Esophagus squamous epithelium (tissue), 5 donors: Measurements from ENCODE around the gene ADGRE3. TPM values are rescaled to one million over a fixed set of nuclear protein-coding genes. Genes with fewer than 3 reads are reported as not detected.
"Not testable (repeated sequence)": the region's sequence is repeated elsewhere in the genome, so short reads cannot be mapped to it uniquely, and the experiment has no call there.

ENCODE experiments used
- DNase-seq: peaks from one replicate; lab custom pipeline; 2025; lab: John Stamatoyannopoulos, UW
- H3K27ac ChIP-seq, 4 donors: fragments of 200-600 bp; sonication (generic); one replicate each; pipeline ENCODE4 v1.5.1; 2016 to 2019; ENCODE audit warnings: mild to moderate bottlenecking in 1 of 4
- H3K27me3 ChIP-seq, 4 donors: fragments of 200-600 bp; sonication (generic); 1 replicate in 3 of 4; 2 replicates in 1 of 4; pipeline versions ENCODE4 v1.5.1 to v1.6.0; 2017 to 2021; ENCODE audit warnings: antibody characterized with exemption in 1 of 4
- H3K36me3 ChIP-seq, 3 donors: fragments of 200-600 bp; sonication (generic); one replicate each; pipeline ENCODE4 v1.5.1; 2016 to 2019
- H3K4me1 ChIP-seq, 3 donors: fragments of 200-600 bp; sonication (generic); one replicate each; pipeline ENCODE4 v1.5.1; 2017 to 2019
- H3K4me3 ChIP-seq, 4 donors: fragments of 200-600 bp; sonication (generic); 1 replicate in 3 of 4; 2 replicates in 1 of 4; pipeline ENCODE4 v1.5.1; 2016 to 2019; ENCODE audit warnings: mild to moderate bottlenecking in 2 of 4, moderate library complexity in 1 of 4
- H3K9me3 ChIP-seq, 3 donors: fragments of 200-600 bp; sonication (generic); one replicate each; pipeline ENCODE4 v1.5.1; 2016 to 2019
- CTCF ChIP-seq, 6 experiments: fragments of 450-650 bp in 4 of 6; fragments of 200-600 bp in 2 of 6; sonication (generic) in 2 of 6; IDR thresholded peaks; one replicate each; pipeline ENCODE4 v1.5.1; 2016 to 2019; ENCODE audit warnings: antibody characterized with exemption in 6 of 6, mild to moderate bottlenecking in 4 of 6, moderate library complexity in 4 of 6
- POLR2A ChIP-seq, 4 donors: fragments of 450-650 bp; IDR thresholded peaks; one replicate each; pipeline ENCODE4 v1.6.1; 2017; ENCODE audit warnings: antibody characterized with exemption in 4 of 4, mild to moderate bottlenecking in 4 of 4, moderate library complexity in 3 of 4
- WGBS, 2 donors: methylation state at CpG; one replicate each; pipeline ENCODE4 v1.1.5; 2018; 5-methylcytosine and 5-hydroxymethylcytosine counted together
- intact Hi-C: fragments of 100-400 bp; cut with DNase I; formaldehyde crosslinking; loops from one replicate; pipeline ENCODE4 v1.15.0; 2022
- total RNA-seq, 4 donors: library from RNA; depleted of rRNA; stranded (reverse); fragments of >200 nt; gene quantifications; one replicate each; pipeline ENCODE4 v1.1.0, GENCODE V29; 2016
- donor health status: DM: yes; HTN: yes; CAD: no.

ADGRE3 gene
- total RNA-seq, 4 donors from 2014 or later = 0.29 TPM; not detected in 3

GRCh38 chr19:14606627-14607026 lies 68.0 kb downstream of the ADGRE3 start:
- no peak overlapping the region for H3K4me3 ChIP-seq
- H3K36me3 ChIP-seq = no peaks in the 10 kb centered on the region
- 65 to 67% methylated on average over 9 of the region's 9 CpGs for WGBS, 2 donors
- H3K27ac ChIP-seq = no peak overlapping the region
- no peaks in the 10 kb centered on the region for H3K9me3 ChIP-seq
- DNase-seq = no peak
- TF ChIP-seq CTCF (IDR thresholded peaks at IDR 0.05) (no peak), POLR2A (IDR thresholded peaks at IDR 0.05) (no peak)
- no peaks in the 10 kb centered on the region for H3K4me1 ChIP-seq
- intact Hi-C loops = no loop called here
- H3K27me3 ChIP-seq = no peaks in the 10 kb centered on the region

- Histone ChIP-seq H3K9me3 (no peaks in the 10 kb centered on the region), H3K4me3 (no peak overlapping the region), H3K27ac (no peak overlapping the region), H3K4me1 (no peaks in the 10 kb centered on the region), H3K27me3 (no peaks in the 10 kb centered on the region), H3K36me3 (no peaks in the 10 kb centered on the region)
- TF ChIP-seq POLR2A (IDR thresholded peaks at IDR 0.05) (no peak), CTCF (IDR thresholded peaks at IDR 0.05) (no peak)
- intact Hi-C loops = no loop called here
- DNase-seq = no peak
- WGBS, 2 donors = 71 to 72% methylated on average over 2 of the region's 2 CpGs
Observed at GRCh38 chr19:14603990-14604387, 70.7 kb downstream of the ADGRE3 start.

- H3K36me3 ChIP-seq = no peaks in the 10 kb centered on the region
- H3K4me3 ChIP-seq = no peak overlapping the region
- TF ChIP-seq POLR2A (IDR thresholded peaks at IDR 0.05) = no peak
- WGBS, 2 donors = 90 to 95% methylated on average over 2 to 5 of the region's 8 CpGs
- intact Hi-C loops = no loop called here
- no peak overlapping the region for H3K27ac ChIP-seq
- DNase-seq = no peak
- no peaks in the 10 kb centered on the region for H3K9me3 ChIP-seq
- no peaks in the 10 kb centered on the region for H3K4me1 ChIP-seq
- peaks cover 0 to 4% (median 0%) of the 10 kb centered on the region in 4 donors for H3K27me3 ChIP-seq
Observed at GRCh38 chr19:14599548-14600147, 75.0 kb downstream of the ADGRE3 start.

GRCh38 chr19:14595558-14595957 lies 79.1 kb downstream of the ADGRE3 start:
- peaks cover 0 to 16% (median 0%) of the 10 kb centered on the region in 4 donors for H3K27me3 ChIP-seq
- no peaks in the 10 kb centered on the region for H3K36me3 ChIP-seq
- no peaks in the 10 kb centered on the region for H3K9me3 ChIP-seq
- 83 to 89% methylated on average over 3 of the region's 3 CpGs for WGBS, 2 donors
- H3K4me3 ChIP-seq = no peak overlapping the region
- no peak for DNase-seq
- TF ChIP-seq CTCF (IDR thresholded peaks at IDR 0.05) (no peak), POLR2A (IDR thresholded peaks at IDR 0.05) (no peak)
- no peaks in the 10 kb centered on the region for H3K4me1 ChIP-seq
- intact Hi-C loops = no loop called here
- no peak overlapping the region for H3K27ac ChIP-seq

GRCh38 chr19:14589433-14589832 lies 85.2 kb downstream of the ADGRE3 start:
- H3K4me1 ChIP-seq, DNase-seq, H3K36me3 ChIP-seq, H3K27ac ChIP-seq, H3K4me3 ChIP-seq, intact Hi-C loops, H3K9me3 ChIP-seq: not testable (repeated sequence)
- peaks cover 0 to 10% (median 0%) of the 10 kb centered on the region in 4 donors for H3K27me3 ChIP-seq
- no CpG with 5 or more reads among the region's 4 CpGs for WGBS, 2 donors

- WGBS, 2 donors = 50% methylated on average over 2 of the region's 3 CpGs; no CpG with 5 or more reads in 1 of the 2 donors
- not testable (repeated sequence) for DNase-seq
Observed at GRCh38 chr19:14585187-14585586, 89.5 kb downstream of the ADGRE3 start.

GRCh38 chr19:14584372-14584771 lies 90.3 kb downstream of the ADGRE3 start:
- H3K27ac ChIP-seq, H3K9me3 ChIP-seq, DNase-seq, H3K27me3 ChIP-seq, H3K36me3 ChIP-seq, H3K4me3 ChIP-seq, H3K4me1 ChIP-seq, intact Hi-C loops: not testable (repeated sequence)
- WGBS, 2 donors = 40 to 60% methylated on average over 1 to 4 of the region's 5 CpGs

More at GRCh38 chr19:14585187-14585586, 89.5 kb downstream of the ADGRE3 start:
- H3K4me1 ChIP-seq, intact Hi-C loops, H3K36me3 ChIP-seq, H3K9me3 ChIP-seq, H3K27me3 ChIP-seq, H3K4me3 ChIP-seq, H3K27ac ChIP-seq: not testable (repeated sequence)
